SJCRH30 (cell line): ENCODE measurements around the gene TRIM5. TPM values are rescaled to one million over a fixed set of nuclear protein-coding genes. Genes with fewer than 3 reads are reported as not detected.

Experiments
- DNase-seq, 2 experiments: peaks; one replicate each; pipeline ENCODE4 v3.0.0-alpha.2; 2015 to 2020
- H3K27ac ChIP-seq: fragments of 250-450 bp; sonication (Bioruptor Pico); 2 replicates; pipeline ENCODE4 v1.5.1; 2020; ENCODE audit warnings: mild to moderate bottlenecking, moderate library complexity
- H3K27me3 ChIP-seq: fragments of 250-450 bp; sonication (Bioruptor Pico); 2 replicates; pipeline ENCODE4 v1.5.1; 2020; ENCODE audit warnings: mild to moderate bottlenecking, moderate library complexity
- H3K36me3 ChIP-seq: fragments of 250-450 bp; sonication (Bioruptor Pico); 2 replicates; pipeline ENCODE4 v1.5.1; 2020; ENCODE audit warnings: mild to moderate bottlenecking, moderate library complexity
- H3K4me1 ChIP-seq: fragments of 250-450 bp; sonication (Bioruptor Pico); 2 replicates; pipeline ENCODE4 v1.5.1; 2020; ENCODE audit warnings: mild to moderate bottlenecking, moderate library complexity
- H3K4me3 ChIP-seq: fragments of 250-450 bp; sonication (Bioruptor Pico); 2 replicates; pipeline ENCODE4 v1.5.1; 2020; ENCODE audit warnings: mild to moderate bottlenecking, moderate library complexity
- H3K9me3 ChIP-seq: fragments of 250-450 bp; sonication (Bioruptor Pico); replicated peaks from 2 replicates; pipeline ENCODE4 v1.5.1; 2020; ENCODE audit warnings: mild to moderate bottlenecking, moderate library complexity
- total RNA-seq: library from RNA; depleted of rRNA; stranded (reverse); fragments of >200 nt; shearing (Covaris generic); gene quantifications from 2 replicates; pipeline ENCODE4 v1.2.3, GENCODE V29; 2014; rRNA removed

TRIM5 gene
- total RNA-seq, 1 experiment from 2014 or later = 10.2 TPM

DNA sequence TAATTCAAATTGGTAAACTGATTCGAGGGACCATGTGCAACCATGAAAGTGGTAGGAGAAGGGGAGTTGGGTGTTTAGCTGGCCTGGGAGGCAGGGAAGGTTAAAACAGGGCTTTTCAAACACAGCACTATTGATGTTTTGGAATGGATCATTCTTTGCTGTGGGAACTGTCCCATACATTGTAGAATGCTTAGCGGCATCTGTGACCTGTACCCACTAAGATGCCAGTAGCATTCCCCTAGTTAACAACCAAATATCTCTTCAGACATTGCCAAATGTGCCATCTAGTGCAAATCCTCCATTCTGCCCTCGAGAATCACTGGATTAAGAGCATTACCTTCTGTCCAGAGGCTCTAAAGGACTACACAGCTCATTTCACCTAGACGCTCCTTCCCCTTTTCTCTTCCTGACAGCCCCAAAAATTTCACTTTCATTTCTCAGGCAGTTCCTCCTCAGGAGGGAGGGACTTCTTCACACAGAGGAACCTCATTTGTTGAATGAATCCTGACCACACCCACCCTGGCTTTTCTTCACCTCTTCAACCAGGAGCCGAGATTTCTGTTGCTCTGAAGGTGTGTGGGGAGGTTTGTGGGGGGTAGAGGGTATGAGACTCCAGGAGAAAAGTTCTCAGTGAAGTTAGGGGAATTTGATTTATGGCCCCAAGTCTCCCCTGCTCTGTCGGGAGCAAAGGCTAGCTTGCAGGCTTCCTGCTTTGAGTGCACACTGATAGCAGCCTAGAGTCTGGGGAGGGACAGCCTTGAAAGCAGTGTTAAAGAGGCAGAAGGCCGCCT lies 60.2 kb downstream of the TRIM5 start, which contains the start of gene TRIM34:
TRIM34 (plus strand) TSS at position 513 of the 791 bp plus-strand sequence. CDS start 7,331 bp downstream, outside the sequence.
- DNase-seq = peak in 1 of 2 experiments; percentile 12
- Histone ChIP-seq H3K4me1 (no peaks in the 10 kb centered on the region), H3K27ac (no peak within 1 kb of the TSS), H3K4me3 (peak within 1 kb of the TSS; percentile 27), H3K27me3 (no peaks in the 10 kb centered on the region), H3K9me3 (no peaks in the 10 kb centered on the region), H3K36me3 (no peaks in the 10 kb centered on the region)

DNA sequence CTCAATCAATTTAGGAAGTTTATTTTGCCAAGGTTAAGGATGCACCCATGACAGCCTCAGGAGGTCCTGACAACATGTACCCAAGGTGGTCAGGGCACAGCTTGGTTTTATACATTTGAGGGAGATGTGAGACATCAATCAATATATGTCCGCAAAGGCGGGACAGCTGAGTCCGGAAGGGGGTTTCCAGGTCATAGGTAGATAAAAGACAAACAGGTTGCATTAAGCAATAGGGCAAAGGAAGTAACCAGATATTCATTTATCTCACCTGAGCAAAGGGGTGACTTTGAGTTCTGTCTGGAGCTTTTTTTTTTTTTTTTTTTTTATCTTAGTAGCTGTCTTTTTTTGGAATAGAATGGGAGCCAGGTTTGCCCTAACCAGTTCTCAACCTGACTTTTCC lies 62.1 kb downstream of the TRIM5 start:
- DNase-seq = no peak
- Histone ChIP-seq H3K27me3 (no peaks in the 10 kb centered on the region), H3K4me1 (no peaks in the 10 kb centered on the region), H3K9me3 (no peaks in the 10 kb centered on the region), H3K36me3 (no peaks in the 10 kb centered on the region), H3K27ac (no peak overlapping the region), H3K4me3 (no peak overlapping the region)

DNA sequence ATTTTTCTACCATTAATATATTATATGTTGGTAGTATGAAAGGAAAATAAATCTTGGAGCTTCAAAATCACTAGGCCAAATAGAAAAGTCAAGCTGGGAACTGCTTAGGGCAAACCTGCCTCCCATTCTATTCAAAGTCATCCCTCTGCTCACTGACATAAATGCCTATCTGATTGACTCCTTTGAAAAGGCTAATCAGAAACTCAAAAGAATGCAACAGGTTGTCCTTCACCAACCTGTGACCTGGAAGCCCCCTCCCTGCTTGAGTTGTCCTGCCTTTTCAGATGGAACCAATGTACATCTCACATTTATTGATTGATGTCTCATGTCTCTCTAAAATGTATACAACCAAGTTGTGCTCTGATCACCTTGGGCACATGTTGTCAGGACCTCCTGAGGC lies 63.3 kb downstream of the TRIM5 start:
- DNase-seq = no peak
- no peaks in the 10 kb centered on the region for H3K27me3 ChIP-seq
- no peaks in the 10 kb centered on the region for H3K4me1 ChIP-seq
- H3K36me3 ChIP-seq = no peaks in the 10 kb centered on the region
- no peaks in the 10 kb centered on the region for H3K9me3 ChIP-seq
- H3K27ac ChIP-seq = no peak overlapping the region
- no peak overlapping the region for H3K4me3 ChIP-seq

DNA sequence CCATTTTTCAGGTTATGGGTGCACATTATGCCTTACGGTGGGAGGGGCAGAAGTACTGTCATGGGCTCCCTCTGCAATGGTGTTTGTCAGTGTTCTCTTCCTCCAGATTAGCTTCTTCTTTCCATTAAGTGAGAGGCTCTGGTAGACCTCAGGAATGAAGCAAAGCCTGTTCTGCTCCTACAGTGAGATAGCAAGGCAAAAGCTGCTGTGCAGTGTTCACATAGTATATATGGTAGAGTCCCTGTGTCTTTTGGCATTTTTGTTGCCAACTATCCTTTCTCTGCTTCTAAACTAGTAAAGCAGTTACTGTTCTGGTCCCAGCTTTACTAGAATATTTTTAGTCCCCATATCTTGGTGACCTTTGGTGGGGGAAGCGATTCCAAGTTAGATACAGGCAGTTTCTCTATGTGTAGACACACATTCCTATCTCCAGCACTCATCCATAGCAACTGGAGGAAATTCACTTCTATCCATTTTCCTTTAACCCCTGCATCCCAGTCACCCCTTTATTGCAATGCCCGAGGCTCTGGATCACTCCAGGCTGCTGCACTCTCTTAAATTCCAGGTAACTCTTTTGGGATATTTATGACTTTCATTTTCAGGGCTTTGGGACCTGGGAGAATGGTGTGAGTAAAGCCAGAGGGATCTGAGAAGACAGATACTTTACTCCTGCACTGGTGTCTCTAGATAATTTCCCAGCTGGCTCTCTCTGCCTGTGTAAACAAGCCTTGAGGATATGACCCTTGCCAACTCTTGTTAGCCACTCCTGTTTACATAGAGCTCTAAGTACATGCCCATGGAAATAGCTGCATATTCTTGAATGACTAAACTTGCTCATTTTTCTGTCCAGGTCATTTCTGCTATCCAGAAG lies 64.0 kb downstream of the TRIM5 start:
- DNase-seq = peak in 1 of 2 experiments; percentile 14
- H3K4me1 ChIP-seq = no peaks in the 10 kb centered on the region
- no peak overlapping the region for H3K4me3 ChIP-seq
- no peaks in the 10 kb centered on the region for H3K36me3 ChIP-seq
- H3K27me3 ChIP-seq = no peaks in the 10 kb centered on the region
- H3K27ac ChIP-seq = no peak overlapping the region
- H3K9me3 ChIP-seq = no peaks in the 10 kb centered on the region

DNA sequence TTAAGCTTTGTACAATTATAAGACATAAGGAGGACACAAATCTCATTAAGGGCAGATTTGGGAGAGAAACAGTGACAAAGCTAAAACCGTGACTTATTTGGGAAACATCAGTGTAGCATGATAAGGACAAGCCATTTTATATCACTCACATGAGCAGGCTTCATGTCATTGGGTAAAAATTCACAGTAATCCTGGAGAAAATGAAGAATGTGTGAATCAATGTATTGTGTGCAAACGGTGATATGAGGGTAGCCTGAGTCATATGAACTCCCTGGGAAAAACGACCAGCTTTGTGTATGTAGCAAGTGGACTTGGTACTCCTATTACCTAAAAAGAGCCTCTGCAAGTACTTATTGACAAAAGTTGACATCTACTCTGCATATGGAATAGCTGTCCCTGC lies 66.1 kb downstream of the TRIM5 start:
- no peaks in the 10 kb centered on the region for H3K4me1 ChIP-seq

More for the DNA sequence above, 66.1 kb downstream of the TRIM5 start:
- Histone ChIP-seq H3K36me3 (no peaks in the 10 kb centered on the region), H3K27ac (no peak overlapping the region), H3K4me3 (no peak overlapping the region), H3K9me3 (no peaks in the 10 kb centered on the region), H3K27me3 (no peaks in the 10 kb centered on the region)
- DNase-seq = no peak

Other genes with a start within 250 kb of the TRIM5 start
- not detected in 2 replicates for gene OR51I1, start 243.6 kb downstream of the TRIM5 start, total RNA-seq
- gene OR51I2, start 235.8 kb downstream of the TRIM5 start, total RNA-seq = not detected in 2 replicates
- gene OR52D1, start 196.4 kb downstream of the TRIM5 start, total RNA-seq = not detected in 2 replicates
- not detected in 2 replicates for gene UBQLN3, start 175.1 kb downstream of the TRIM5 start, total RNA-seq
- not detected in 2 replicates for gene UBQLNL, start 168.4 kb downstream of the TRIM5 start, total RNA-seq
- not detected in 2 replicates for gene OR52H1, start 136.5 kb downstream of the TRIM5 start, total RNA-seq
- gene OR52B6, start 104.2 kb downstream of the TRIM5 start, total RNA-seq = not detected in 2 replicates
- gene TRIM6, start 88.4 kb downstream of the TRIM5 start, total RNA-seq = not detected in 2 replicates
- not detected in 2 replicates for gene TRIM34, start 60.1 kb downstream of the TRIM5 start, total RNA-seq
- gene TRIM22, start 4.7 kb upstream of the TRIM5 start, total RNA-seq = 0.30 and 0.65 TPM in 2 replicates
- not detected in 2 replicates for gene OR56B1, start 51.4 kb upstream of the TRIM5 start, total RNA-seq
- gene OR52N4, start 69.2 kb upstream of the TRIM5 start, total RNA-seq = not detected in 2 replicates
- not detected in 2 replicates for gene OR52N5, start 98.3 kb upstream of the TRIM5 start, total RNA-seq
- not detected in 2 replicates for gene OR52N1, start 106.2 kb upstream of the TRIM5 start, total RNA-seq
- not detected in 2 replicates for gene OR52N2, start 123.8 kb upstream of the TRIM5 start, total RNA-seq
- not detected in 2 replicates for gene OR52E6, start 156.8 kb upstream of the TRIM5 start, total RNA-seq
- not detected in 2 replicates for gene OR52E8, start 172.6 kb upstream of the TRIM5 start, total RNA-seq
- gene OR52E4, start 195.6 kb upstream of the TRIM5 start, total RNA-seq = not detected in 2 replicates
- not detected in 2 replicates for gene OR52E5, start 208.1 kb upstream of the TRIM5 start, total RNA-seq